HL-60 (cell line): ENCODE data around the gene EP400.

Source experiments
- DNase-seq, 2 experiments: peaks; one replicate each; pipeline ENCODE4 v3.0.0-alpha.2; 2010 to 2020; ENCODE audit warnings: low read depth in 1 of 2, low spot score in 1 of 2
- H3K27ac ChIP-seq: fragments of 250-450 bp; sonication (Bioruptor Pico); replicated peaks from 2 replicates; pipeline ENCODE4 v1.5.1; 2020; ENCODE audit warnings: mild to moderate bottlenecking, moderate library complexity
- H3K27me3 ChIP-seq: fragments of 250-450 bp; sonication (Bioruptor Pico); 2 replicates; pipeline ENCODE4 v1.5.1; 2021; ENCODE audit warnings: mild to moderate bottlenecking, moderate library complexity; ENCODE audit not compliant: insufficient read depth, poor library complexity, severe bottlenecking
- H3K4me3 ChIP-seq: replicated peaks from 2 replicates; pipeline ENCODE4 v1.5.1; 2011; ENCODE audit warnings: mild to moderate bottlenecking, control low read depth, low read length; ENCODE audit not compliant: insufficient read depth
- GABPA ChIP-seq: IDR thresholded peaks from 2 replicates; pipeline ENCODE4 v1.6.1; 2012; ENCODE audit warnings: low read depth
- POLR2AphosphoS5 ChIP-seq: IDR thresholded peaks from 2 replicates; pipeline ENCODE4 v1.6.1; 2012; ENCODE audit warnings: low read depth
- SPI1 ChIP-seq: IDR thresholded peaks from 2 replicates; pipeline ENCODE4 v1.6.1; 2012; ENCODE audit warnings: low read depth, mild to moderate bottlenecking, borderline replicate concordance
- TF ChIP-seq, protein P1 (sequence below): IDR thresholded peaks from 2 replicates; pipeline ENCODE4 v1.6.1; 2012; ENCODE audit warnings: low read depth; ENCODE audit not compliant: insufficient replicate concordance
- TF ChIP-seq, protein P2 (sequence below): IDR thresholded peaks from one replicate; pipeline ENCODE4 v1.5.1; 2011; ENCODE audit warnings: low read length, control low read depth, inconsistent platforms; ENCODE audit not compliant: insufficient read depth

The EP400 gene

DNA sequence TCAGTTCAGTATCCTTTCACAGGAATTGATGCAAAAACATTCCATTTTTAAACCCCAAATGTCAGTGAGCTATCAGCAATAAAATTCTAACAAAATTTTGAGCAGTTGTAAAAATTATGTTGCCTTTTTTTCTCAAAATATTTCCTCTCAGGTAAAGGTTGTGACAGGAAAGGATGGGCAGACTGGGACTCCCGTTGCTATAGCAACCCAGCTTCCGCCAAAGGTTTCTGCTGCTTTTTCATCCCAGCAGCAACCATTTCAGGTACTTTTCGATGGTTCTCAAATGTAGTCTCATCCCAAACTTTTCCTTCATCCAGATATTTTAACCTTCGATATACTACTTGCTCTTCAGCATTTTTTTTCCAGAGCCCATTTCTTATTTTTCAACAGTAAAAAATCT is 13.6 kb downstream of the EP400 start:
- H3K27ac ChIP-seq, result no peak overlapping the region
- no peaks in the 10 kb centered on the region for H3K27me3 ChIP-seq
- H3K4me3 ChIP-seq, result no peak overlapping the region
- DNase-seq, result no peak
- TF ChIP-seq SPI1, result no peak
- no peak for TF ChIP-seq GABPA
- no peak for TF ChIP-seq POLR2AphosphoS5
- TF ChIP-seq, protein P1, sequence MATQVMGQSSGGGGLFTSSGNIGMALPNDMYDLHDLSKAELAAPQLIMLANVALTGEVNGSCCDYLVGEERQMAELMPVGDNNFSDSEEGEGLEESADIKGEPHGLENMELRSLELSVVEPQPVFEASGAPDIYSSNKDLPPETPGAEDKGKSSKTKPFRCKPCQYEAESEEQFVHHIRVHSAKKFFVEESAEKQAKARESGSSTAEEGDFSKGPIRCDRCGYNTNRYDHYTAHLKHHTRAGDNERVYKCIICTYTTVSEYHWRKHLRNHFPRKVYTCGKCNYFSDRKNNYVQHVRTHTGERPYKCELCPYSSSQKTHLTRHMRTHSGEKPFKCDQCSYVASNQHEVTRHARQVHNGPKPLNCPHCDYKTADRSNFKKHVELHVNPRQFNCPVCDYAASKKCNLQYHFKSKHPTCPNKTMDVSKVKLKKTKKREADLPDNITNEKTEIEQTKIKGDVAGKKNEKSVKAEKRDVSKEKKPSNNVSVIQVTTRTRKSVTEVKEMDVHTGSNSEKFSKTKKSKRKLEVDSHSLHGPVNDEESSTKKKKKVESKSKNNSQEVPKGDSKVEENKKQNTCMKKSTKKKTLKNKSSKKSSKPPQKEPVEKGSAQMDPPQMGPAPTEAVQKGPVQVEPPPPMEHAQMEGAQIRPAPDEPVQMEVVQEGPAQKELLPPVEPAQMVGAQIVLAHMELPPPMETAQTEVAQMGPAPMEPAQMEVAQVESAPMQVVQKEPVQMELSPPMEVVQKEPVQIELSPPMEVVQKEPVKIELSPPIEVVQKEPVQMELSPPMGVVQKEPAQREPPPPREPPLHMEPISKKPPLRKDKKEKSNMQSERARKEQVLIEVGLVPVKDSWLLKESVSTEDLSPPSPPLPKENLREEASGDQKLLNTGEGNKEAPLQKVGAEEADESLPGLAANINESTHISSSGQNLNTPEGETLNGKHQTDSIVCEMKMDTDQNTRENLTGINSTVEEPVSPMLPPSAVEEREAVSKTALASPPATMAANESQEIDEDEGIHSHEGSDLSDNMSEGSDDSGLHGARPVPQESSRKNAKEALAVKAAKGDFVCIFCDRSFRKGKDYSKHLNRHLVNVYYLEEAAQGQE, result no peak
- TF ChIP-seq, protein P2, sequence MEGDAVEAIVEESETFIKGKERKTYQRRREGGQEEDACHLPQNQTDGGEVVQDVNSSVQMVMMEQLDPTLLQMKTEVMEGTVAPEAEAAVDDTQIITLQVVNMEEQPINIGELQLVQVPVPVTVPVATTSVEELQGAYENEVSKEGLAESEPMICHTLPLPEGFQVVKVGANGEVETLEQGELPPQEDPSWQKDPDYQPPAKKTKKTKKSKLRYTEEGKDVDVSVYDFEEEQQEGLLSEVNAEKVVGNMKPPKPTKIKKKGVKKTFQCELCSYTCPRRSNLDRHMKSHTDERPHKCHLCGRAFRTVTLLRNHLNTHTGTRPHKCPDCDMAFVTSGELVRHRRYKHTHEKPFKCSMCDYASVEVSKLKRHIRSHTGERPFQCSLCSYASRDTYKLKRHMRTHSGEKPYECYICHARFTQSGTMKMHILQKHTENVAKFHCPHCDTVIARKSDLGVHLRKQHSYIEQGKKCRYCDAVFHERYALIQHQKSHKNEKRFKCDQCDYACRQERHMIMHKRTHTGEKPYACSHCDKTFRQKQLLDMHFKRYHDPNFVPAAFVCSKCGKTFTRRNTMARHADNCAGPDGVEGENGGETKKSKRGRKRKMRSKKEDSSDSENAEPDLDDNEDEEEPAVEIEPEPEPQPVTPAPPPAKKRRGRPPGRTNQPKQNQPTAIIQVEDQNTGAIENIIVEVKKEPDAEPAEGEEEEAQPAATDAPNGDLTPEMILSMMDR, result no peak

DNA sequence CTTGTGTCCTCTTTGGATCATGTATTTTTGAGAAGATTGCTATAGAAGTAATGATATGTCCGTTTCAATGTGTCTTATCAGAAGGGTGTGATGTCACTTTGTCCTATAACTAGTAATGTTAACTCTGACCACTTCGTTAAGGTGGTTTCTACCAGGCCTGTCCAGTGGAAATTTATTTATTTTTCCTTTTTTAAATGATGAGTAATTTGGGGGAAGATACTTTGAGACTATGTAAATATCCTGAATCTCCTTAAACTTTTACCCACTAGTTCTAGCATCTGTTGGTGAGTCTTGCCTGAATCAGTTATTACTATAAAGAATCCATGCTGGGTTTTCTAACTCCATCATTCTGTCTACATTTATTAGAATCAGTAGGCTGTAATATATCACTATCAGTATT is 15.3 kb downstream of the EP400 start:
- H3K27ac ChIP-seq, result no peak overlapping the region
- no peak for DNase-seq
- no peak for TF ChIP-seq POLR2AphosphoS5
- no peak for TF ChIP-seq SPI1
- TF ChIP-seq GABPA, result no peak
- TF ChIP-seq, protein P2, result no peak
- TF ChIP-seq, protein P1, result no peak
- H3K4me3 ChIP-seq, result no peak overlapping the region
- no peaks in the 10 kb centered on the region for H3K27me3 ChIP-seq

DNA sequence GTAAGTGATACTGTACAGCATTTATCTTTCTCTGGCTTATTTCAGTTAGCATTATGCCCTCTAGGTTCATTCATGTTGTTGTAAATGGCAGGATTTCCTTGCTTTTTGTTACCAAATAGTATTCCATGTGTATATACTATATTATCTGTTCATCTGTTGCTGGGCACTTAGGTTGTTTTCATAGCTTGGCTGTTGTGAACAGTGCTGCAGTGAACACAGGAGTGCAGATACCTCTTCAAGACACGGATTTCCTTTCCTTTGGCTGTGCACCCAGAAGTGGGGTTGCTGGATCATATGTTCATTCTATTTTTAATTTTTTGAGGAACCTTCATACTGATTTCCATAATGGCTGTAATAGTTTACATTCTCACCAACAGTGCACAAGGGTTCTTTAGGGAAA is 21.5 kb downstream of the EP400 start:
- Histone ChIP-seq H3K4me3 (no peak overlapping the region), H3K27me3 (no peaks in the 10 kb centered on the region), H3K27ac (no peak overlapping the region)
- no peak for DNase-seq
- no peak for TF ChIP-seq GABPA

DNA sequence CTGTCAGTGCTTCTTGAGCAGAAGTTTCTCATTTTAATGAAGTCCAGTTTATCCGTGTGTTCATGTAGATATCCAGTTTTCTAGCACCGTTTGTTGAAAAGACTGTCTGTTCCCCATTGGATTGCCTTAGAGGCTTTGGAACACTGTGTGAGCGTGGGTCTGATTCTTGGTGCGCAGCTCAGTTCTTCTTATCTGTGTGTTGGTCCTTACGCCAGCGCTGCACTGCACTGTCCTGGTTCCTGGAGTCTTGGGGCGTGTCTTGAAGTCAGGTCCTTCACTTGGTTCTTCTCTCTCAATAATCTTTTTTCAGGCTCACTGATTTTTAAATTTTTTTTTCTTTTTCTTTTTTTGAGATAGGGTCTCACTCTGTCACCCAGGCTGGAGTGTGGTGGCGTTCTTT is 25.5 kb downstream of the EP400 start:
- H3K27me3 ChIP-seq, result no peaks in the 10 kb centered on the region
- H3K27ac ChIP-seq, result no peak overlapping the region
- DNase-seq, result no peak
- TF ChIP-seq, protein P2, result no peak
- TF ChIP-seq, protein P1, result no peak
- TF ChIP-seq POLR2AphosphoS5 (no peak), GABPA (no peak), SPI1 (no peak)
- no peak overlapping the region for H3K4me3 ChIP-seq
